Activated T-cell treated with anti-CD3 and anti-CD28 coated beads for 24 hours (primary cell): ENCODE measurements around the gene SPARCL1.
"Not testable (repeated sequence)": the region's sequence is repeated elsewhere in the genome, so short reads cannot be mapped to it uniquely, and the experiment has no call there.

Experiments
- DNase-seq: peaks from one replicate; pipeline ENCODE4 v3.0.0-alpha.2; 2020; ENCODE audit warnings: low read depth

SPARCL1 gene, protein sequence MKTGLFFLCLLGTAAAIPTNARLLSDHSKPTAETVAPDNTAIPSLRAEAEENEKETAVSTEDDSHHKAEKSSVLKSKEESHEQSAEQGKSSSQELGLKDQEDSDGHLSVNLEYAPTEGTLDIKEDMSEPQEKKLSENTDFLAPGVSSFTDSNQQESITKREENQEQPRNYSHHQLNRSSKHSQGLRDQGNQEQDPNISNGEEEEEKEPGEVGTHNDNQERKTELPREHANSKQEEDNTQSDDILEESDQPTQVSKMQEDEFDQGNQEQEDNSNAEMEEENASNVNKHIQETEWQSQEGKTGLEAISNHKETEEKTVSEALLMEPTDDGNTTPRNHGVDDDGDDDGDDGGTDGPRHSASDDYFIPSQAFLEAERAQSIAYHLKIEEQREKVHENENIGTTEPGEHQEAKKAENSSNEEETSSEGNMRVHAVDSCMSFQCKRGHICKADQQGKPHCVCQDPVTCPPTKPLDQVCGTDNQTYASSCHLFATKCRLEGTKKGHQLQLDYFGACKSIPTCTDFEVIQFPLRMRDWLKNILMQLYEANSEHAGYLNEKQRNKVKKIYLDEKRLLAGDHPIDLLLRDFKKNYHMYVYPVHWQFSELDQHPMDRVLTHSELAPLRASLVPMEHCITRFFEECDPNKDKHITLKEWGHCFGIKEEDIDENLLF

DNA sequence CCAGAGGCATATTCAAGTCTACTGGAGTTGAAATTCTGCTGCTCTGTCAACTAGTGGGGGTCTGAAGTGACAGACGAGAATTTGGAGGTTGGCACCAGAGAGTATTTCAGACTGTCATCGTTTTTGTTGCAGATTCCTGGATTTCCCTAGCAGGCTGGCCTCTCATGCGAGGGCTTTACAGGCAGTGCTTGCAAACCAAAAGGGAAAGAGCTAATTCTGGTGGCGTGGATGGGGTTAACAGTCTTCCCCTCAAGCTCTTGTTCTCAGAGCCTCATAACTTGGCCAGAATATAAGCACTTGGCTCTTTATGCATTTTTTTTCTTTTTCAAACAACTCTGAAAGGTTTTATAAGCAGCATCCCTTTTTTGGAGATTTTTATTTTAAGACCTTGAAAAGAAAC, at the start of gene SPARCL1:
Gene SPARCL1 (minus strand): TSS at position 190 of the 400 bp plus-strand sequence. CDS start 29,802 bp downstream, outside the sequence.
- no peak for DNase-seq

DNA sequence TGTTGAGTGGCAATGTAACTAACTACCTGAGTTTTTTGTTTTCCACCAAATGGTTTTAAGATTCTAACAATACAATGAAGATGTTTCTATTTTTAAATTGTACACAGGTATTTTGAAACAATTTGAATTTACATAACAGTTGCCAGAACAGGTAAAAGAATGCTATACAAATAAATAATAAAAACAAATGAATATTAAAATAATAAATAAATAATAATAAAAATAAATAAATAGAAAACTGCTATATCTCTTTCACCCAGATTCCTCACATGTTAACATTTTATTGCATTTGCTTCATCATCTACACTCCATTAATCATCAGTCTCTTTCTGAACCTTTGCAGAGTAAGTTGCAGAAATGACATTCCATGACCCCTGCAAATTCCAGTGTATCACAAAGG, 46.8 kb upstream of the SPARCL1 start:
- no peak for DNase-seq

DNA sequence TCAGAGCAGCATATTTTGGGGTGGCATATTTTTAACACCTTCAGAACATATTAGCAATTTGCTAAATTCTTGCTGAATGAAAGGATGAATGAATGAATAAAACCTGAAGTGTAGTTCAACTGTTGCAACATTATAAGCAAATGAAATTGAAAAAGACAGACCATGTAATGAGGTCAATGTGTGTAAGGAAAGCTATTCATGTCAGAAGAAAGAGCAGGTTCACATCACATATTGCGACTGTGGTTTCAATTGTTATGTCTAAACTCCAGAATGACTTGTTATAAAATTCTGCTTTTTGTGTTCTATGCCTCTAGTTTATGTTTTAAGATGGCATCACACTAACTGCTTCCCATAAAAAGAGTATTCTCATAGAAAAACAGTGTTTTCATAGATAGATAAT, 46.2 kb upstream of the SPARCL1 start:
- no peak for DNase-seq

DNA sequence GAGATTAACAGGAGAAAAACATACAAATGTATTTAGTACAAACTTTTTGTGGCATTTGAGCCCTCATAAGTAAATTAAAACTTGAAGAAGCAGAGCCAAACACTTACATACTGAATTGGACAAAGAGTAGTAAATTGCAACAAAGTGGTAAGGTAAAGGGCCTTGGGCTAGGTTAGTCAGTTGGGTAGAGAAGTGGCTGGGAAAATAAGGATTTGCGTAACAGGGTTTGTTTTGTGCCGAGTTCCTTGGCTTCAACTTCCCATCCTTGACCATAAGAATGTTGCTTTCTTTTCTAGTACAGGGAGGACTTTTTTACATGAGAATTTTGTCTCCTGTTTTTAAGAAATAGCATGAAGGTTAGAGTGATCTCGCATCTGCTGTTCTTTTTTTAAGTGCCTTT, 45.8 kb upstream of the SPARCL1 start:
- DNase-seq, result no peak

DNA sequence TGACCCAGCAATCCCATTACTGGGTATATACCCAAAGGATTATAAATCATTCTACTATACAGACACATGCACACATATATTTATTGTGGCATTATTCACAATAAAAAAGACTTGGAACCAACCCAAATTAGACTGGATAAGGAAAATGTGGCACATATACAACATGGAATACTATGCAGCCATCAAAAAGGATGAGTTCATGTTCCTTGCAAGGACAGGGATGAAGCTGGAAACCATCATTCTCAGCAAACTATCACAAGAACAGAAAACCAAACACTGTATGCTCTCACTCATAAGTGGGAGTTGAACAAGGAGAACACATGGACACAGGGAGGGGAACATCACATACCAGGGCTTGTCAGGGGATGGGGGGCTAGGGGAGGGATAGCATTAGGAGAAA, 45.2 kb upstream of the SPARCL1 start:
- not testable (repeated sequence) for DNase-seq

DNA sequence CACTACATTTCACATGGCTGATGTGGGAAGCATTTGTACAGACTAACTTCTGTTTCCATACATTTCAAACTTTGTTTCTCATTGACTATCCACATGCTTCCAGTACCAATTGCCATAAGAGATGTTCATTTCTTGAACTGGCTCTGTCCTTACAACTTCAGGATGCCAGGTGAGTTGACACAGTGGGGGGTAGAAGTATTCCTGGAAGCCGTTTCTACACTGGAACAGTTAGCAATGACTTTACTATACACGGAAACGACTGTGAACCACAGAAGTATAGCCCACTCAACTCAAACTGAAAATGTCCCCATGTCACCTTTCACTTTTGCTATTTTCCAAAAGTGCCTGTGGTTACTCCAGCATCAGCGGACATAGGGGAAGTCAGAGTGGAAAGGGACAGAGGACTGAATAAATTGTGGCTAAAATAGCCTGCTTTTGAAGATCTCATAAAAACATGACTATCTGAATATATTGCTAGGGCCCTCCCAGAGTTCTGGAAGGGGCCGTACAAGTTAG, 41.2 kb upstream of the SPARCL1 start:
- DNase-seq, result no peak

DNA sequence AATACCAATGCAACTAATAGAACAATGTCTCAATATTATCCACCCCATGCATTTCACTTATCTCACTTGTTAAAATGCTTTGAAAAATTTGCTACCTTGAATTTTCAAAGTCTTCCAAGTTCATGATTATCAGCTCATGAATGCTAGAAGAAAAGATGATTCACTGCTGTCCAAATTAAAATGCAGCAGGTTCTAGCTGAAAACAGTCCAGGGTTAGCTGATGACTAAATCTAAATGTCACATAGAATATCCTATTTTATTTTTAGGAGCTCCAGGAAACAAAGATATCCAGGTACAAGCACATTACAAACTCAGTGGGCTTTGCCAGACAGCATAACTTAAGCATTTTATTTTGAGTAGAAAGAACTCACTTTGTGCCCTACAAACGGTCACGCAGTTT, 38.0 kb upstream of the SPARCL1 start:
- no peak for DNase-seq

DNA sequence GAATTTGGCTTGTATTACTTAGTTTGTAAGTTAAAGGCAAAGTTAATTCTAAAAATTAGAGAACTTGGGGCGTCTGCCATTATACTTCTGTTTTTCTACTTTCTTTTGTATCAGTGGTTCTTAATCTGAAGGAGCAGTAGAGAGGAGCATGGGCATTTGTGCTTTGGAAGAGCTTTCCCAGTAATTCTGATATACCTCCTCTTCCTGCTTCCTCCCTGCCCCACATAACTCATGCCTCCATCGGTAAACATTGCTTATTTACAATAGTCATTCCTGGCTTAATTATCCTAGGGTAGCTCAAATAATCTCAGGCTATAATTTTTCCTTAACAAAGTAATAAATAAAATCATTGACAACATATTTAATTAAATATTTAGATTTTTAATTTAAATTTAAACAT, 37.1 kb upstream of the SPARCL1 start:
- DNase-seq, result no peak

DNA sequence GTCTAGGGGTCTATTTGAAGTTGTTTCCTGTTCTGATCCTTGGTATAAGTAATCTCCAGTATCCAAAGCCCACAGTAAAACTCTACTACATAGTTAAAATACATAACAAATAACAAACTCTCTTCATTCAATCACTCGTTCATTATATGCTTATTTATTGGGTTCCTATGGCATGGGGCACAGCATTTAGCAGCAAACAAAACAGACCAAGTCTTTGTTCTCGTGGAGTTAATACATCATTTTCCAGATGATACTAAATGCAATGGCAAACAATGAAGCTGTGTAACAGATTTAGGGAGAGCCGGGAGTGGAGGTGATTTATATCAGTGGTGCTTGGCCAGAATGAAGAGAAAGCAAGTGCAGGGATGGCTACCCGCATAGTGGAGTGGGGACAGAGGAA, 36.6 kb upstream of the SPARCL1 start:
- no peak for DNase-seq

DNA sequence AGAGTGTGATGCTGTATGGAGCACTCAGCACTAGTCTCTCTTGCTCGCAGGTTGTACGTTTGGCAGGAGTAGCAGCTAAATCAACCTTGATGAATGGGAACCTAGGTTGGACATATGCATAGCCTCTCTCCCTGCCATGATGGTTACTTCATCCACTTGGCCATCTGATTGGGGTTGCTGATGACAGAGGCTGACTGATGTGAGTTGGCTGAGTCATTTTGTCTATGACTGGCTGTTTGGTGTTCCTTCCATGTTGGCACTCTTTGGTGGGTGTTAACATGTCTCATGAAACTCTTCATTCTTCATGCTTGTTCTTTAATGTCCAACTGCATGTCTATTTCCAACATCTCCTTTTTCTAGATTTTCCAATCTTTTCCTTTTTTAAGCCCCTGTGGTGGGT, 31.6 kb upstream of the SPARCL1 start:
- no peak for DNase-seq

DNA sequence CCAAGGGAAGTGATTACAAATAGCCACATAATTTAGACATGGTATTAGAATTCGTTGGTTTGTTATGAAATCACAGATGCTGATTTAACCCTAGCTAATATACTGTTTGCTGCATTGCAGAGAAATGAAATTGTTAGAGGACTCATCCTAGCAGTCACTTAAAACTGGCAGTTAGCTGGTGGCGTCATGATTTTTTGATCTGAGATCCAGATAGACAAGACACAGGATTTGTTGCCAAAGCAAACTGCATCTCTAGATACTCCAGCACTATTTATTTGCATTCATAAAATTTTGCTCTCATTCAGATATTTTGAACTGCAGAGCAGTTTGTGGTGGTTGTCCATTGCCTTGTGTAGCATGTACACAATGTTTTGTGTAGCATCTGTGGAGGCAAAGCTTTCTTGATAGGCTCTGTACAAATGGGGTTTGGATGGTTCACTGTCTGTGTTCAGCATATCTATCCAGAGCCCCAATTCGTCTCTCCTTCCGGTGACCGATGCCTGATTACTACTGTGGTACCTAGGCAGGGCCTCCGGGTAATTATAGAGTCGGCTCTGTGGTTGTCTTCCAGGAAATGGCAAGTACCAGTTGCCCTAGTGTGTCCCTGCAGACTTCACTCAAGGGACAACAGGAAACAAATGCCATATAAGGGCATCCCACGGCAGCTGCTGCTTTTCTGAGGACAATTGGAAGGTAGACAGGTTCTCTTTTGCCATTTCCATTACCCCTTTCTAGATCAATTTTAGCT, 30.1 kb upstream of the SPARCL1 start:
- peak; percentile 7 for DNase-seq

DNA sequence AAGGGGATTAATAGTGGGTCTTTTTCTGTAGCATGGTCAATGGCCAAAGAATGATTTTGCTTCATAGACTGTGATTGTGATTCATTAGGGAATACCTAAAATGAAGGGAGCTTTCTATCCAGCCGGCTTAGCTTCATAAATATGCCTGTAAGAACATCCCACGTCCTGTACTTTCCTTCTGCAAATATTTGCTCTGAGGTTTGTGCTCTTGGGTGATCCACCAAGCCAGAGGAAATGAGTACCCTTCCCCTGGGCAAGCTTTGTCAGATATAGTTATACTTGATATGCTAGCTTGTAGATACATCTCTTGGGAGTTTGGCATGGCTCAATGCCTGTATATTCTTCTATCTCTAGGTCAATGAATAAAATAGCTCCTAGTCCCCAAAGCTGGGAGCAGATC, 28.2 kb upstream of the SPARCL1 start:
- no peak for DNase-seq

DNA sequence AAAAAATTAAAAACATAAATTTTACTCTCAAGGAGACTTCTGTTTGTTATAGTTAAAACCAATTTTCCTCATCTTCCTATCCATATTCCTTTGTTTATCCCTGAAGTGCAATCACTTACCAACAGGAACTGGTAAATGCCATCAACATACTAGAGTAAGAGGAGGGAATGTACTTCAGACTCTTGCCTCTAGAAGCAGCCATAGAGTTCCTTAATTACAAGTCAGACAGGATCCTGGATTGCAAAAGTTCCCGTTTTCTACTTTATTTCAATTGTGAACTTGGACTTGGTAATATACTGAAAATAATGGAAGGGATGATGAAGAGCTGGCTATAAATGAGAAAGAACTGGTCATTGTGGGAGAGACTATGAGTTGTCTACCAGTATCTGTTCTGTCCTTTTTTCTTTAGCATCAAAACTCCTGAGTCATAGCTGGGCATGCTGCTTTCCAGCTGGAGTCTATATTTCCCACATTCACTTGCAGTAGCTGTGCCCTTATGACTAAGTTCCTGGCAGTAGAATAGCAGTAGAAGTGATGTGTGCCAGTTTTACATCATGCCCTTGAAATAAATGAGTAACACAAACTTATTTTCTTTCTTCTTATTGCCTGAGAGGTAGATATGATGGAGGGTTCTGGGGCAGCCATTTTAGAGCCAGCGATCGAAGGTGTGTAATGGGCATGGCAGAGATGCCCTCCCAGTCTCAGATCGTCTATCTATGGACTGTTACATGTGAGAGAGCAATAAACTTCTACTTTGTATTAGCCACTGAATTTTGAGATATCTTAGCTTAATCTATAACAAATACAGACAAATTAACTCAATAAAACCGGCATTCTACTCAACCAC, 26.8 kb upstream of the SPARCL1 start:
- no peak for DNase-seq

DNA sequence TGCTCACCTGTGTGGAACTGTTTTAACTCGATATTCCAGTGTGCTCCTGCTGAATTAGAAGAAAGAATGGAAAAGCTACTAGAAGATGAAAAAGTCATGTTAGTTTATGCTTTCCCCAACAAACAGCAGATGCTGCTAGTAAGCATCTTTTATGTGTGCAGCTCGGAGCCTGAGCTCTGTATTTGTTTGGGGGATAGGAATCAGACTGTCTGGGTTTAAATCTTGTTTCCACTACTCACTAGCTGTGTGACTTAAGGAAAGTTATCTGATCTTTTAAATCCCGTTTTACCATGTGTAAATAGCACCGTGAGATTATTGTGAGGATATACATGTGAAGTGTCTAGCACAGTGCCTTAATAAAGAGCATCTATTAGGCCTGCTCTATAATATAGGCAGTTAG, 24.0 kb upstream of the SPARCL1 start:
- DNase-seq, result no peak

DNA sequence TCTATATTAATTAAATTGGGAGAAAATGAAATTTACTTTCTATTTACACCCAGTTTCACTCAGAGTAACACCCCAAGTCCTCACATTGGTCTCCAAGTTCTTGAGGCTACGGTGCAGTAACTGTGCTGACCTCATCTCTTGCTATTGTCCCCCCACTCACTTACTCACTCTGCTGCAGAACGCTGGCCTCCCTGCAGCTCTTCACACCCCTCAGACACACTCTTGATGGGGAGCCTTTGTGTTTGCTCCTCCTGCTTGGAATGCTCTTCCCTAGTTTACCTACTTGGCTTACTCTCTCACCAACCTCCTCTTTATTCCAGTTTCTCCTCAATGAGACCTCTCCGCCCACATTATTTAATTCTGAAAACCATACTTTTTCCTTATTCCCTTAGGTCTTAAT, 22.2 kb upstream of the SPARCL1 start:
- DNase-seq, result no peak

DNA sequence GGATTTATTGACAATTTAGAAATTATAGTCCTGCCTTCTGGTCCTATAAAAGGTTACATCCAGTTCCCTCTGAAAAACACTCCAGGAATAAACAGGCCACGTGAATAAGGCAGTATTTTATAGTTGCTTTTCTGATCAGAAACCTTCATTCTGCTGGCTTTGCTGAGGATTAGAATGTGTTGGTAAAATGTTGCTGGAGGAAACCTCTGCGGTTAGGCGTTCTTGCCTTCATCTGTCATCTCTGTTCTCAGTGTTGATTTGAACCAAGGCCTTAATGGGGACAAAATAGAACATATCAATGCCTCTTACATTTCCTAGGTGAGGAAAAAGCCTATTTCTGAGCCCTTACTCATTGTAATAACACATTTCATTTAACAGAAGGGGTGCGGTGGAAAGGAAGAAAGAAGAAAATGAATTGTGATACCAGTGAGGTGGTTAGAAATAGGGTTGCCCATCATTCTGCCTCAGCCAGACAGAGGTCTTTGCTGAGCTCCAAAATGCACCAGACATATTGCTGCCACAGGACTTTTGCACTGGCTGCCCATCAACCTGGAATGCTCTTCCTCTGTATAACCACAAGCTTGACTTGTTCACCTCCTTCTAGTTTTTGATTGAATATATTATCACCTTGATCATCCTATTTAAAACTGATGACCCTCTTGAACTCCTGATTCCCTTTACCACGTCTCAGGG, 18.0 kb upstream of the SPARCL1 start:
- DNase-seq, result no peak

DNA sequence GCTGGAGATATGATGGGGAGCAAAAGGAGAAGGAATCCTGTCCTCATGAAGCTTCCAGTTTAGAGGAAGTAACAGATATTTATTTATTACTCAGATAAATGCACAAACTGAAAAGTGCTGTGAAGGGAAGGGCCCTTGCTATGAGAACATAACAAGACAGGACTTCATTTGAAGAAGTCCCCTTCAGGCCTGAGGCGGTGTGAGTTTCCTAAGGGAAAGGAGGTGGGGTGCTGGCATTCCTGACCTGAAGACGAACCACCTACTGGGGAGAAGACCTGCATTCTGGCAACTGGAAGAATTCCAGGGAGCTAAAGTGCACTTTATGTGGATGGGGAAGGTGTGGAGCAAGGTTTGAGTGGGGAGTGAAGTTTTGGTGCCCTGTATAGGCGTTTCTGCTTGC, 15.9 kb upstream of the SPARCL1 start:
- DNase-seq, result no peak

DNA sequence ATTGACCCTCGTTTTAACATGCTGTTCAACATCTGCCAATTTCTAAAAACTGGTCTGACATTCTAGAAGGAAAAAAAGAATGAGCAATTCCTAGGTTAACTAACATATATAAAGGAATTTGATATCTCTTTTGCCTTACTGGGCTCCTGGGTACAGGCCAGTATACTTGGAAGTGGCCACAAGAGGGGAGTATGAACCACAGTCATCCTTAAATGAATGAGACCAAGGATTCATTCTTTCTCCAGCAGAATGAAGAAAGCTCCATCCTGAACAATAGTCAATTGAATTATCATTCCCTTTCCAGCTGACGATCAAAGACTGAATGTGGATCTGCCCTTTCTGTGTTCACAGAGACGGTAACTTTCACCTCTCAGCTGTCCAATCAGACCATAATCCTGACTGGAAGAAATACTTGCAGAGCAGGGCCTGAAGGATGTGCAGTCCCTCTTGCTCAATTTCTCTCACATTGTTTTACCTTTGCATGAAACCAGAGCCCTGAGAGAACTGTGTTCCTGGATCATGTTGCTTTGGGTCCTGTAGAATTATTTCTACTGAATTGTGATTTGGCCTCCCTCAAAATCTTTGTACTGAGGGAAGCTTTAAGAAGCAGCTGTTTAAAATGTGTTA, 14.8 kb upstream of the SPARCL1 start:
- DNase-seq, result no peak

DNA sequence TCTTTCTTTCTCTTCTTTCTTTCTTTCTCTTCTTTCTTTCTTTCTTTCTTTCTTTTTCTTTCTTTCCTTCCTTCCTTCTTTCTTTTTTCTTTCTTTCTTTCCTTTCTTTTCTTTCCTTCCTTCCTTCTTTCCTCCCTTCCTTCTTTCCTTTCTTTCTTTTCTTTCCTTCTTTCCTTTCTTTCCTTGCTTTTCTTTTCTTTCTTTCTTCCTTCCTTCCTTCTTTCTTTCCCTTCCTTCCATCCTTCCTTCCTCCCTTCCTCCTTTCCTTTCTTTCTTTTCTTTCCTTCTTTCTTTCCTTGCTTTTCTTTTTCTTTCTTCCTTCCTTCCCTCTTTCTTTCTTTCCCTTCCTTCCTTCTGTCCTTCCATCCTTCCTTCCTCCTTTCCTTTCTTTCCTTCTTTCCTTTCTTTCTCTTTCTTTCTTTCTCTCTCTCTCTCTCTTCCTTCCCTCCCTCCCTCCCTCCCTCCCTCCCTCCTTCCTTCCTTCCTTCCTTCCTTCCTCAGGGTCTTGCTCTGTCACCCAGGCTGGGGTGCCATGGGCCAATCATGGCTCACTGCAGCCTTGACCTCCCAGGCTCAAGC, 13.6 kb upstream of the SPARCL1 start:
- DNase-seq, result no peak

DNA sequence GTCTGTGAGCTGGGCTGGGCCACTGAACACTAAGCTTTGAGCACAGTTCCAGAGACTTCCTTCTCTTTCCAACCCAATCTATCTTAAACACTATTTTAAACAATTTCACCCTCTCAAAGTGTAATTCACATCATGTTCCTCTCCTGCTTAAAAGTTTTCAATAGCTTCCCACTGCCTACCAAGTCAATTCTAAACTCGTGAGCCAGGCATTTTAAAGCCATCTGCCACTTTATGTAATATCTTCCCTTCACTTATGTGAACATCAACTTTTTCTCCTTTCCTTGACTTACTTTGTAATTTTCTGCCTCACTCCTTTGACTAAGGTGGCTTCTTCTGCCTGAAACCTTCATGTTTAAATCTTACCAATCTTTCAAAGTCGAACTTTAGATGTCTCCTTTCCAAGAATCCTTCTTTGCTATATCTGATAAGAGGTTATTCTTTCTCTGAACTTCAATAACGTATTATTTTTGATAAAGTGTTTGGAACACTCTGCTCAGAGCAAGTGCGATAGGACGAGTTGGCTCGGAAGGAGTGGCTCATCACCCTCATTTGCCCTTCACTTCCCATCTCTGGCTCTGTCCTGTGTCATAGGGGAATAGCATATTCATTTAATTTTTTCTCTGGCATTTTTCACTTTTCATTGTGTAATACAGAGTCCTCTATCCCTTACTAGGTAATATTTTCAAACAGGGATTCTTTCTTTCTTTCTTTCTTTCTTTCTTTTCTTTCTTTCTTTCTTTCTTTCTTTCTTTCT, 13.0 kb upstream of the SPARCL1 start:
- no peak for DNase-seq
